Ishikawa (cell line): Measurements from ENCODE around the gene RAX.

Experiments used
- CEBPB ChIP-seq: IDR thresholded peaks from 2 replicates; pipeline ENCODE4 v1.6.1; 2012
- CREB1 ChIP-seq: IDR thresholded peaks from 2 replicates; pipeline ENCODE4 v1.6.1; 2012; ENCODE audit warnings: low read depth
- EGR1 ChIP-seq: IDR thresholded peaks from 2 replicates; pipeline ENCODE4 v1.6.1; 2012
- EP300 ChIP-seq: IDR thresholded peaks from 2 replicates; pipeline ENCODE4 v1.6.1; 2012; ENCODE audit warnings: borderline replicate concordance
- FOXM1 ChIP-seq: IDR thresholded peaks from 2 replicates; pipeline ENCODE4 v1.6.1; 2012; ENCODE audit warnings: low read depth, borderline replicate concordance
- MAX ChIP-seq: IDR thresholded peaks from 2 replicates; pipeline ENCODE4 v1.6.1; 2012
- NFIC ChIP-seq: IDR thresholded peaks from 2 replicates; pipeline ENCODE4 v1.6.1; 2012
- RAD21 ChIP-seq: IDR thresholded peaks from 2 replicates; pipeline ENCODE4 v1.6.1; 2012; ENCODE audit warnings: low read depth
- TAF1 ChIP-seq: IDR thresholded peaks from 2 replicates; pipeline ENCODE4 v1.6.1; 2012; ENCODE audit warnings: low read depth, mild to moderate bottlenecking
- TCF12 ChIP-seq: IDR thresholded peaks from 2 replicates; pipeline ENCODE4 v1.6.1; 2012; ENCODE audit warnings: low read depth
- TEAD4 ChIP-seq: IDR thresholded peaks from 2 replicates; pipeline ENCODE4 v1.6.1; 2012
- USF1 ChIP-seq: IDR thresholded peaks from 2 replicates; pipeline ENCODE4 v1.6.1; 2012
- YY1 ChIP-seq: IDR thresholded peaks from 2 replicates; pipeline ENCODE4 v1.6.1; 2012; ENCODE audit warnings: low read depth
- ZBTB7A ChIP-seq: IDR thresholded peaks from 2 replicates; pipeline ENCODE4 v1.6.1; 2012; ENCODE audit warnings: low read depth
- TF ChIP-seq, protein P1 (sequence below): IDR thresholded peaks from 2 replicates; pipeline ENCODE4 v1.6.1; 2012; ENCODE audit warnings: low read depth, mild to moderate bottlenecking

Gene RAX

GRCh38 chr18:59219672-59220163, 53.5 kb downstream of the RAX start, which contains the start of gene GRP:
Gene GRP, plus strand, starts transcription at chr18:59220158. Its CDS starts 108 bp downstream, at chr18:59220266.
- TF ChIP-seq ZBTB7A (no peak), CREB1 (no peak), RAD21 (no peak), NFIC (no peak), EP300 (no peak), USF1 (no peak), MAX (no peak), YY1 (no peak), FOXM1 (no peak), CEBPB (no peak), TEAD4 (no peak), TAF1 (no peak), TCF12 (no peak), EGR1 (no peak)
- TF ChIP-seq, protein P1, sequence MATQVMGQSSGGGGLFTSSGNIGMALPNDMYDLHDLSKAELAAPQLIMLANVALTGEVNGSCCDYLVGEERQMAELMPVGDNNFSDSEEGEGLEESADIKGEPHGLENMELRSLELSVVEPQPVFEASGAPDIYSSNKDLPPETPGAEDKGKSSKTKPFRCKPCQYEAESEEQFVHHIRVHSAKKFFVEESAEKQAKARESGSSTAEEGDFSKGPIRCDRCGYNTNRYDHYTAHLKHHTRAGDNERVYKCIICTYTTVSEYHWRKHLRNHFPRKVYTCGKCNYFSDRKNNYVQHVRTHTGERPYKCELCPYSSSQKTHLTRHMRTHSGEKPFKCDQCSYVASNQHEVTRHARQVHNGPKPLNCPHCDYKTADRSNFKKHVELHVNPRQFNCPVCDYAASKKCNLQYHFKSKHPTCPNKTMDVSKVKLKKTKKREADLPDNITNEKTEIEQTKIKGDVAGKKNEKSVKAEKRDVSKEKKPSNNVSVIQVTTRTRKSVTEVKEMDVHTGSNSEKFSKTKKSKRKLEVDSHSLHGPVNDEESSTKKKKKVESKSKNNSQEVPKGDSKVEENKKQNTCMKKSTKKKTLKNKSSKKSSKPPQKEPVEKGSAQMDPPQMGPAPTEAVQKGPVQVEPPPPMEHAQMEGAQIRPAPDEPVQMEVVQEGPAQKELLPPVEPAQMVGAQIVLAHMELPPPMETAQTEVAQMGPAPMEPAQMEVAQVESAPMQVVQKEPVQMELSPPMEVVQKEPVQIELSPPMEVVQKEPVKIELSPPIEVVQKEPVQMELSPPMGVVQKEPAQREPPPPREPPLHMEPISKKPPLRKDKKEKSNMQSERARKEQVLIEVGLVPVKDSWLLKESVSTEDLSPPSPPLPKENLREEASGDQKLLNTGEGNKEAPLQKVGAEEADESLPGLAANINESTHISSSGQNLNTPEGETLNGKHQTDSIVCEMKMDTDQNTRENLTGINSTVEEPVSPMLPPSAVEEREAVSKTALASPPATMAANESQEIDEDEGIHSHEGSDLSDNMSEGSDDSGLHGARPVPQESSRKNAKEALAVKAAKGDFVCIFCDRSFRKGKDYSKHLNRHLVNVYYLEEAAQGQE = no peak

DNA sequence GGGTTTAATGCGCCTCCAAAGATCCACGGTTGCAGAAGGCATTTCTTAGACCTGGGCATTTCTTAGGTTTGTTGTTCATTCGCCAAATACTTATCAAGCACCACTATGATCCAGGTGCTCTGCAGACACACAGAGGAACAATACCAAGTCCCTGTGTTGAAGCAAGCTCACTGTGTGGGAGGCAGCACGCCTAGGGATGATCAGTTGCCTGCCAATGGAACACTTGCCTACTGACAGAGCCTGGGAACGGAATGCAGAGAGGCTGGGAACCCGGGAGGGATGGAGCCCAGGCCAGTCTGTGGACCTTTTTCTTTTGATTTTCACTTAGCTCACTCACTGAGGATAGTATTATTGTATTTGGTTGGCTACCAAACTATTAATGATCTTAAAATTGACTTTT, 55.2 kb downstream of the RAX start:
- TF ChIP-seq CEBPB = no peak
- no peak for TF ChIP-seq NFIC
- TF ChIP-seq TEAD4 = no peak
- TF ChIP-seq EP300 = no peak
- TF ChIP-seq CREB1 = no peak
- TF ChIP-seq MAX = no peak
- no peak for TF ChIP-seq FOXM1
